ENCODE results near the gene CMSS1.

Gene CMSS1

GRCh38 chr3:100209948-100210771 is 392.5 kb downstream of the CMSS1 start:
- Histone ChIP-seq H3K18ac (ENCODE audit: low read length) (no peak overlapping the region), H2BK120ac (ENCODE audit: insufficient read depth, low read length, poor library complexity) (no peak overlapping the region), H2BK12ac (ENCODE audit: low read length) (no peak overlapping the region), H3K27ac (ENCODE audit: low read depth, low read length) (no peak overlapping the region), H3K4ac (ENCODE audit: low read depth, low read length) (no peak overlapping the region), H3K79me1 (ENCODE audit: low read length) (no peaks in the 10 kb centered on the region), H4K8ac (ENCODE audit: low read depth, low read length) (no peak overlapping the region), H2BK5ac (ENCODE audit: low read depth, low read length, poor library complexity) (no peak overlapping the region), H3K36me3 (ENCODE audit: control insufficient read depth in 1 of 2, insufficient read depth in 2 of 2, low read length in 2 of 2) (no peaks in the 10 kb centered on the region), H3K14ac (ENCODE audit: low read length) (no peak overlapping the region), H3K23ac (ENCODE audit: low read length) (no peak overlapping the region), H3K9ac (ENCODE audit: low read length) (no peak overlapping the region), H3K27me3 (ENCODE audit: insufficient read depth, low read length) (no peaks in the 10 kb centered on the region), H4K12ac (ENCODE audit: low read depth, low read length) (no peak overlapping the region), H3K4me3 (ENCODE audit: low read depth, low read length) (no peak overlapping the region), H3K79me2 (ENCODE audit: control insufficient read depth, insufficient read depth, low read length, poor library complexity) (no peaks in the 10 kb centered on the region), H3K4me2 (ENCODE audit: low read length) (no peak overlapping the region), H2AFZ (ENCODE audit: insufficient read depth, low read length, poor library complexity) (no peak overlapping the region), H3K4me1 (ENCODE audit: control insufficient read depth in 1 of 2, insufficient read depth in 2 of 2, low read length in 2 of 2) (no peaks in the 10 kb centered on the region), H4K91ac (ENCODE audit: low read depth, low read length) (no peak overlapping the region), H2AK5ac (ENCODE audit: low read length) (no peak overlapping the region), H3K9me3 (ENCODE audit: insufficient read depth, low read depth, low read length) (no peaks in the 10 kb centered on the region)
- no peak for DNase-seq
- no CpG with 5 or more reads among the region's 2 CpGs for WGBS (ENCODE audit: extremely low coverage, insufficient coverage, insufficient read length)

GRCh38 chr3:100210772-100211135 is 393.1 kb downstream of the CMSS1 start:
- H3K4ac ChIP-seq (ENCODE audit: low read depth, low read length), result no peak overlapping the region

GRCh38 chr3:100213891-100214573 is 396.4 kb downstream of the CMSS1 start:
- no peak overlapping the region for H3K14ac ChIP-seq (ENCODE audit: low read length)
- no peaks in the 10 kb centered on the region for H3K79me1 ChIP-seq (ENCODE audit: low read length)
- H3K27me3 ChIP-seq (ENCODE audit: insufficient read depth, low read length), result no peaks in the 10 kb centered on the region
- H3K4me1 ChIP-seq (ENCODE audit: control insufficient read depth in 1 of 2, insufficient read depth in 2 of 2, low read length in 2 of 2), result no peaks in the 10 kb centered on the region
- WGBS (ENCODE audit: extremely low coverage, insufficient coverage, insufficient read length), result no CpG with 5 or more reads among the region's 7 CpGs
- H2AK5ac ChIP-seq (ENCODE audit: low read length), result no peak overlapping the region
- DNase-seq, result peak in 1 of 2 donors; percentile 59
- no peak overlapping the region for H3K4me2 ChIP-seq (ENCODE audit: low read length)
- no peak overlapping the region for H3K27ac ChIP-seq (ENCODE audit: low read depth, low read length)
- H2BK120ac ChIP-seq (ENCODE audit: insufficient read depth, low read length, poor library complexity), result no peak overlapping the region
- no peak overlapping the region for H3K18ac ChIP-seq (ENCODE audit: low read length)
- no peaks in the 10 kb centered on the region for H3K9me3 ChIP-seq (ENCODE audit: insufficient read depth, low read depth, low read length)
- no peak overlapping the region for H2AFZ ChIP-seq (ENCODE audit: insufficient read depth, low read length, poor library complexity)
- no peak overlapping the region for H3K4me3 ChIP-seq (ENCODE audit: low read depth, low read length)
- H3K4ac ChIP-seq (ENCODE audit: low read depth, low read length), result no peak overlapping the region
- no peak overlapping the region for H2BK12ac ChIP-seq (ENCODE audit: low read length)
- H4K12ac ChIP-seq (ENCODE audit: low read depth, low read length), result no peak overlapping the region
- no peak overlapping the region for H3K9ac ChIP-seq (ENCODE audit: low read length)
- H3K23ac ChIP-seq (ENCODE audit: low read length), result no peak overlapping the region
- H2BK5ac ChIP-seq (ENCODE audit: low read depth, low read length, poor library complexity), result no peak overlapping the region
- no peaks in the 10 kb centered on the region for H3K79me2 ChIP-seq (ENCODE audit: control insufficient read depth, insufficient read depth, low read length, poor library complexity)
- H4K91ac ChIP-seq (ENCODE audit: low read depth, low read length), result no peak overlapping the region
- H4K8ac ChIP-seq (ENCODE audit: low read depth, low read length), result no peak overlapping the region
- H3K36me3 ChIP-seq (ENCODE audit: control insufficient read depth in 1 of 2, insufficient read depth in 2 of 2, low read length in 2 of 2), result no peaks in the 10 kb centered on the region

More at GRCh38 chr3:100210772-100211135, 393.1 kb downstream of the CMSS1 start:
- Histone ChIP-seq H3K14ac (ENCODE audit: low read length) (no peak overlapping the region), H3K79me1 (ENCODE audit: low read length) (no peaks in the 10 kb centered on the region), H4K12ac (ENCODE audit: low read depth, low read length) (no peak overlapping the region), H2BK12ac (ENCODE audit: low read length) (no peak overlapping the region), H3K79me2 (ENCODE audit: control insufficient read depth, insufficient read depth, low read length, poor library complexity) (no peaks in the 10 kb centered on the region), H3K23ac (ENCODE audit: low read length) (no peak overlapping the region), H2AK5ac (ENCODE audit: low read length) (no peak overlapping the region), H4K8ac (ENCODE audit: low read depth, low read length) (no peak overlapping the region), H3K27ac (ENCODE audit: low read depth, low read length) (no peak overlapping the region), H2BK5ac (ENCODE audit: low read depth, low read length, poor library complexity) (no peak overlapping the region), H3K18ac (ENCODE audit: low read length) (no peak overlapping the region), H2BK120ac (ENCODE audit: insufficient read depth, low read length, poor library complexity) (no peak overlapping the region), H3K4me3 (ENCODE audit: low read depth, low read length) (no peak overlapping the region), H3K9me3 (ENCODE audit: insufficient read depth, low read depth, low read length) (no peaks in the 10 kb centered on the region), H3K36me3 (ENCODE audit: control insufficient read depth in 1 of 2, insufficient read depth in 2 of 2, low read length in 2 of 2) (no peaks in the 10 kb centered on the region), H3K4me2 (ENCODE audit: low read length) (no peak overlapping the region), H3K9ac (ENCODE audit: low read length) (no peak overlapping the region), H3K4me1 (ENCODE audit: control insufficient read depth in 1 of 2, insufficient read depth in 2 of 2, low read length in 2 of 2) (no peaks in the 10 kb centered on the region), H4K91ac (ENCODE audit: low read depth, low read length) (no peak overlapping the region), H2AFZ (ENCODE audit: insufficient read depth, low read length, poor library complexity) (no peak overlapping the region), H3K27me3 (ENCODE audit: insufficient read depth, low read length) (no peaks in the 10 kb centered on the region)
- WGBS (ENCODE audit: extremely low coverage, insufficient coverage, insufficient read length), result no CpG with 5 or more reads among the region's 3 CpGs
- peak; percentile 11 to 33 for DNase-seq

- Histone ChIP-seq H4K8ac (ENCODE audit: low read depth, low read length) (no peak overlapping the region), H3K14ac (ENCODE audit: low read length) (no peak overlapping the region), H3K27ac (ENCODE audit: low read depth, low read length) (no peak overlapping the region), H3K4me3 (ENCODE audit: low read depth, low read length) (no peak overlapping the region), H3K23ac (ENCODE audit: low read length) (no peak overlapping the region), H2BK12ac (ENCODE audit: low read length) (no peak overlapping the region), H3K4me2 (ENCODE audit: low read length) (no peak overlapping the region), H2BK5ac (ENCODE audit: low read depth, low read length, poor library complexity) (no peak overlapping the region), H2BK120ac (ENCODE audit: insufficient read depth, low read length, poor library complexity) (no peak overlapping the region), H2AK5ac (ENCODE audit: low read length) (no peak overlapping the region), H3K79me1 (ENCODE audit: low read length) (no peaks in the 10 kb centered on the region), H3K36me3 (ENCODE audit: control insufficient read depth in 1 of 2, insufficient read depth in 2 of 2, low read length in 2 of 2) (no peaks in the 10 kb centered on the region), H4K12ac (ENCODE audit: low read depth, low read length) (no peak overlapping the region), H4K91ac (ENCODE audit: low read depth, low read length) (no peak overlapping the region), H3K27me3 (ENCODE audit: insufficient read depth, low read length) (no peaks in the 10 kb centered on the region), H3K9ac (ENCODE audit: low read length) (no peak overlapping the region), H3K9me3 (ENCODE audit: insufficient read depth, low read depth, low read length) (no peaks in the 10 kb centered on the region), H3K79me2 (ENCODE audit: control insufficient read depth, insufficient read depth, low read length, poor library complexity) (no peaks in the 10 kb centered on the region), H3K4ac (ENCODE audit: low read depth, low read length) (no peak overlapping the region), H2AFZ (ENCODE audit: insufficient read depth, low read length, poor library complexity) (no peak overlapping the region), H3K18ac (ENCODE audit: low read length) (no peak overlapping the region), H3K4me1 (ENCODE audit: control insufficient read depth in 1 of 2, insufficient read depth in 2 of 2, low read length in 2 of 2) (no peaks in the 10 kb centered on the region)
- DNase-seq, result no peak
- no CpG with 5 or more reads among the region's 5 CpGs for WGBS (ENCODE audit: extremely low coverage, insufficient coverage, insufficient read length)
Observed at GRCh38 chr3:100214574-100214964, 396.9 kb downstream of the CMSS1 start.
